Neuronal stem cell (in vitro differentiated cells): ENCODE results near the gene FARS2.

Experiments used
- DNase-seq: peaks from one replicate; pipeline ENCODE4 v3.0.0-alpha.2; 2013; ENCODE audit warnings: low spot score
- H2AFZ ChIP-seq: one replicate; pipeline ENCODE4 v1.6.1; 2013; ENCODE audit warnings: mild to moderate bottlenecking, low read length, inconsistent platforms
- H2AK5ac ChIP-seq: 2 replicates; pipeline ENCODE4 v1.6.1; 2013; ENCODE audit warnings: low read depth, mild to moderate bottlenecking, inconsistent platforms, low read length, moderate library complexity, mixed read lengths
- H2BK120ac ChIP-seq: 2 replicates; pipeline ENCODE4 v1.6.1; 2013; ENCODE audit warnings: low read depth, mild to moderate bottlenecking, inconsistent platforms, low read length, moderate library complexity, mixed read lengths
- H2BK12ac ChIP-seq: one replicate; pipeline ENCODE4 v1.6.1; 2013; ENCODE audit warnings: low read length, inconsistent platforms
- H2BK15ac ChIP-seq: 2 replicates; pipeline ENCODE4 v1.6.1; 2013; ENCODE audit warnings: mild to moderate bottlenecking, low read length, inconsistent platforms, mixed read lengths
- H2BK5ac ChIP-seq: one replicate; pipeline ENCODE4 v1.6.1; 2013; ENCODE audit warnings: inconsistent platforms, mild to moderate bottlenecking, low read length, moderate library complexity
- H3K14ac ChIP-seq: one replicate; pipeline ENCODE4 v1.6.1; 2013; ENCODE audit warnings: low read length, inconsistent platforms
- H3K18ac ChIP-seq: 2 replicates; pipeline ENCODE4 v1.6.1; 2013; ENCODE audit warnings: low read length, inconsistent platforms
- H3K23ac ChIP-seq: 2 replicates; pipeline ENCODE4 v1.6.1; 2013; ENCODE audit warnings: low read depth, mild to moderate bottlenecking, mixed read lengths, low read length, inconsistent platforms; ENCODE audit not compliant: poor library complexity
- H3K27ac ChIP-seq: replicated peaks from 3 replicates; pipeline ENCODE4 v1.5.1; 2013; ENCODE audit warnings: low read length, inconsistent platforms
- H3K27me3 ChIP-seq, 3 experiments: 2 replicates each; pipeline ENCODE4 v1.6.1; 2013; ENCODE audit warnings: low read length in 3 of 3, mild to moderate bottlenecking in 2 of 3, inconsistent platforms in 1 of 3, low read depth in 1 of 3, mixed read lengths in 1 of 3, moderate library complexity in 1 of 3; ENCODE audit not compliant: control insufficient read depth in 3 of 3, insufficient read depth in 3 of 3
- H3K36me3 ChIP-seq, 2 donors: replicated peaks in 1 of 2; 2 replicates each; pipeline ENCODE4 v1.6.1; 2013; ENCODE audit warnings: low read length in 2 of 2; ENCODE audit not compliant: control insufficient read depth in 2 of 2, insufficient read depth in 2 of 2
- H3K4ac ChIP-seq: 2 replicates; pipeline ENCODE4 v1.6.1; 2013; ENCODE audit warnings: inconsistent platforms, mild to moderate bottlenecking, low read length, moderate library complexity
- H3K4me1 ChIP-seq, 2 donors: 1 replicate in 1 of 2; 2 replicates in 1 of 2; pipeline ENCODE4 v1.6.1; 2013; ENCODE audit warnings: low read length in 2 of 2, low read depth in 1 of 2; ENCODE audit not compliant: control insufficient read depth in 2 of 2, insufficient read depth in 1 of 2
- H3K4me2 ChIP-seq: one replicate; pipeline ENCODE4 v1.6.1; 2013; ENCODE audit warnings: mild to moderate bottlenecking, low read length, inconsistent platforms; ENCODE audit not compliant: insufficient read depth, poor library complexity, severe bottlenecking
- H3K4me3 ChIP-seq, 2 donors: 2 replicates each; pipeline ENCODE4 v1.5.1; 2013; ENCODE audit warnings: low read length in 2 of 2, mild to moderate bottlenecking in 2 of 2, inconsistent platforms in 1 of 2, moderate library complexity in 1 of 2
- H3K79me1 ChIP-seq: one replicate; pipeline ENCODE4 v1.6.1; 2013; ENCODE audit warnings: low read depth, mild to moderate bottlenecking, inconsistent platforms, low read length, moderate library complexity
- H3K9ac ChIP-seq: one replicate; pipeline ENCODE4 v1.6.1; 2013; ENCODE audit warnings: mild to moderate bottlenecking, low read depth, low read length, inconsistent platforms; ENCODE audit not compliant: poor library complexity
- H3K9me3 ChIP-seq, 2 donors: replicated peaks in 1 of 2; 2 replicates each; pipeline versions ENCODE3 to v1.6.1; 2013; ENCODE audit warnings: low read length in 2 of 2, mild to moderate bottlenecking in 2 of 2, inconsistent platforms in 1 of 2, low read depth in 1 of 2, mixed read lengths in 1 of 2, moderate library complexity in 1 of 2; ENCODE audit not compliant: control insufficient read depth in 2 of 2, insufficient read depth in 1 of 2
- H4K8ac ChIP-seq: one replicate; pipeline ENCODE4 v1.6.1; 2013; ENCODE audit warnings: low read depth, mild to moderate bottlenecking, inconsistent platforms, low read length, moderate library complexity
- H4K91ac ChIP-seq: one replicate; pipeline ENCODE4 v1.6.1; 2013; ENCODE audit warnings: low read length, low read depth, mild to moderate bottlenecking, inconsistent platforms; ENCODE audit not compliant: poor library complexity
- WGBS, 2 donors: extraction: QIAGEN DNeasy Blood & Tissue Kit; methylation state at CpG; one replicate each; pipeline ENCODE4 v1.1.7; 2013; ENCODE audit warnings: missing lambda C conversion rate in 2 of 2, mixed read lengths in 1 of 2; ENCODE audit not compliant: insufficient read length in 2 of 2, insufficient replicate concordance in 1 of 2; ENCODE audit errors: extremely low coverage in 2 of 2; 5-methylcytosine and 5-hydroxymethylcytosine counted together

Gene FARS2

DNA sequence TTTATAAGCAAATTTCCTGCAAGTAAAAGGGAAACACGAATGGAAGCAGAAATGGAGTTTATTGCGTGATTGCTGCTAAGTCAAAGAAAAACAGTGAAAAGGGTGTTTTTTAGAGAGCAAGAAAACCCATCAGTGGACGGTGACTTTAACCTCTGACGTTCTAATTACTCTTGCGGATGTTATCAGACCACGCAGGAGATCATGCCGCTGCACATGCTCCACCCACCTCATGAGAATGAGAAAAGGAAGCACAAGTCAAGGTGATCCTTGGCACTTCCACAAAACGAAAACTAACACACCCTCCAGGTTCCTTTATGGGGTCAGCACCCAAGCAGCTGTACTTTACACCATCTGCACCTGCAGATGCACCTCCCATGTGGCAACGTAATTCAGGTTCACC is 45.5 kb upstream of the FARS2 start:
- H3K14ac ChIP-seq: no peak overlapping the region
- no peak overlapping the region for H2BK5ac ChIP-seq
- H3K79me1 ChIP-seq: peaks cover 1% of the 10 kb centered on the region
- no peak overlapping the region for H3K18ac ChIP-seq
- H2AFZ ChIP-seq: no peak overlapping the region
- H2AK5ac ChIP-seq: no peak overlapping the region
- peak overlapping the region in 1 of 2 donors; percentile 29 for H3K4me3 ChIP-seq
- no peak overlapping the region for H3K4ac ChIP-seq
- H3K4me1 ChIP-seq: no peaks in the 10 kb centered on the region
- H3K9me3 ChIP-seq: no peaks in the 10 kb centered on the region
- H3K9ac ChIP-seq: no peak overlapping the region
- no peak overlapping the region for H2BK15ac ChIP-seq
- H4K91ac ChIP-seq: no peak overlapping the region
- no peaks in the 10 kb centered on the region for H3K27me3 ChIP-seq
- H3K23ac ChIP-seq: no peak overlapping the region
- H3K4me2 ChIP-seq: no peak overlapping the region
- no peak overlapping the region for H2BK12ac ChIP-seq
- peaks cover 0 to 46% of the 10 kb centered on the region in 2 donors for H3K36me3 ChIP-seq
- no peak overlapping the region for H4K8ac ChIP-seq
- no peak for DNase-seq
- WGBS, 2 donors: no CpG with 5 or more reads among the region's 9 CpGs
- no peak overlapping the region for H2BK120ac ChIP-seq
- no peak overlapping the region for H3K27ac ChIP-seq

DNA sequence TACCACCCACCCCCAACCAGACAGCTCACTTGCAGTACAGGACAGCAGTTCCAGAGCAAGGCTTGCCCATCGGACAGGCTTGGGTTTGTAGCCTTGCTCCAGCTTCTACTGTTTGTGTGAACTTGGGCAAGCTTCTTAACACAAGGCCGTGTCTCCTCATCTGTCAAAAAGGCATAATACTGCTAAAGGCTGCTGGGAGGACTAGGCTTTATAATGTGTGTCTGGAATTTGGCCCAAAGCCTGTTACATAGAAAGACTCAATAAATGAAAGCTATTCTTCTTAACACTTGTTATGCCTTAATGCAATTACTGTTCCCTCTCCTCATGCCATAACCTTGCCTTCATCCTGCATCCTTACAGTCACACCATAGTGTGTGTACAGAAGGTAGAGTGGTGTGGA is 44.0 kb upstream of the FARS2 start:
- no peak overlapping the region for H3K27ac ChIP-seq
- H3K9me3 ChIP-seq: no peaks in the 10 kb centered on the region
- H4K8ac ChIP-seq: no peak overlapping the region
- no CpG with 5 or more reads among the region's 2 CpGs for WGBS, 2 donors
- no peak overlapping the region for H3K4me3 ChIP-seq
- no peak for DNase-seq
- H3K9ac ChIP-seq: no peak overlapping the region
- H3K27me3 ChIP-seq: no peaks in the 10 kb centered on the region
- H2BK120ac ChIP-seq: no peak overlapping the region
- H2BK12ac ChIP-seq: no peak overlapping the region
- H2AK5ac ChIP-seq: no peak overlapping the region
- H3K79me1 ChIP-seq: peaks cover 1% of the 10 kb centered on the region
- H2BK15ac ChIP-seq: no peak overlapping the region
- no peak overlapping the region for H3K18ac ChIP-seq
- H4K91ac ChIP-seq: no peak overlapping the region
- H3K4me2 ChIP-seq: no peak overlapping the region
- no peak overlapping the region for H3K23ac ChIP-seq
- no peak overlapping the region for H2BK5ac ChIP-seq
- no peak overlapping the region for H3K4ac ChIP-seq
- no peaks in the 10 kb centered on the region for H3K4me1 ChIP-seq
- peaks cover 0 to 44% of the 10 kb centered on the region in 2 donors for H3K36me3 ChIP-seq
- no peak overlapping the region for H2AFZ ChIP-seq
- no peak overlapping the region for H3K14ac ChIP-seq

GRCh38 chr6:5219011-5219691 is 42.2 kb upstream of the FARS2 start:
- H3K14ac ChIP-seq: no peak overlapping the region
- no peak overlapping the region for H2AK5ac ChIP-seq
- H3K4me3 ChIP-seq: no peak overlapping the region
- no peak overlapping the region for H2BK5ac ChIP-seq
- no peak overlapping the region for H3K4ac ChIP-seq
- no peaks in the 10 kb centered on the region for H3K4me1 ChIP-seq
- H3K9me3 ChIP-seq: no peaks in the 10 kb centered on the region
- H3K36me3 ChIP-seq: peaks cover 0 to 42% of the 10 kb centered on the region in 2 donors
- H3K18ac ChIP-seq: no peak overlapping the region
- DNase-seq: no peak
- H2BK120ac ChIP-seq: no peak overlapping the region
- WGBS, 2 donors: no CpG with 5 or more reads among the region's 5 CpGs
- H2BK12ac ChIP-seq: no peak overlapping the region
- H4K91ac ChIP-seq: no peak overlapping the region
- no peaks in the 10 kb centered on the region for H3K27me3 ChIP-seq
- no peak overlapping the region for H4K8ac ChIP-seq
- H2AFZ ChIP-seq: no peak overlapping the region
- H2BK15ac ChIP-seq: no peak overlapping the region
- H3K9ac ChIP-seq: no peak overlapping the region
- no peak overlapping the region for H3K4me2 ChIP-seq
- H3K23ac ChIP-seq: no peak overlapping the region
- peaks cover 1% of the 10 kb centered on the region for H3K79me1 ChIP-seq
- H3K27ac ChIP-seq: no peak overlapping the region

DNA sequence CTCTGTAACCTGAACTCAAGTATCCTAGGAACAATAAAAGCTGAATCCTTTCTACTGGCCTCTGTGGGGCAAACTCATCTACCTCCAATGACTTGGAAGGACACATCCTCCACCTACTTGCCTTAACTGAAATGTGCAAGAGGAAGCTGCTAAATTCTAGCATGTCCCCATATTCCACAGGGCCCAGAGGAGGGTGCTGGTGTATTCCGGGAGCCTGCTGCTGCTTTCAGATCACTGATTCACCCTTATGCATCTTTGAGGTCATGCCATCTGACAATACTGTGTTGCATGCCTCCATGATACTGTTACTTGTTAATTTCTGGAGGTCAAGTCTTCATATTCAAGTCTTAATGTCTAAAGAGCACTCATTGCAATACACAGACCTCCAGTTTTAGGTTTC is 40.9 kb upstream of the FARS2 start:
- Histone ChIP-seq H4K8ac (no peak overlapping the region), H3K9me3 (no peaks in the 10 kb centered on the region), H3K79me1 (peaks cover 1% of the 10 kb centered on the region), H4K91ac (no peak overlapping the region), H3K4me2 (no peak overlapping the region), H3K27me3 (no peaks in the 10 kb centered on the region), H2BK15ac (no peak overlapping the region), H2BK120ac (no peak overlapping the region), H3K18ac (no peak overlapping the region), H3K27ac (no peak overlapping the region), H3K23ac (no peak overlapping the region), H2BK5ac (no peak overlapping the region), H2AFZ (no peak overlapping the region), H3K4me3 (no peak overlapping the region), H3K4ac (no peak overlapping the region), H3K14ac (no peak overlapping the region), H3K9ac (no peak overlapping the region), H2BK12ac (no peak overlapping the region), H3K4me1 (no peaks in the 10 kb centered on the region), H2AK5ac (no peak overlapping the region), H3K36me3 (peaks cover 0 to 32% of the 10 kb centered on the region in 2 donors)
- WGBS, 2 donors: no CpG with 5 or more reads among the region's 1 CpG
- DNase-seq: no peak
